Stimulated activated CD4-positive, alpha-beta T cell treated with anti-CD3 and anti-CD28 coated beads, Interleukin-12 subunit alpha, Interleukin-12 subunit beta, amount 100 ng/mL, for 48 hours (primary cell): ENCODE results near the gene TSPAN18.
A peak's percentile ranks its signal among the peaks of the same experiment; 100 is the strongest.

Source experiments
- DNase-seq, 3 donors: peaks; one replicate each; pipeline ENCODE4 v3.0.0-alpha.2; 2020; ENCODE audit warnings: low read depth in 2 of 3, low spot score in 1 of 3

TSPAN18 gene

DNA sequence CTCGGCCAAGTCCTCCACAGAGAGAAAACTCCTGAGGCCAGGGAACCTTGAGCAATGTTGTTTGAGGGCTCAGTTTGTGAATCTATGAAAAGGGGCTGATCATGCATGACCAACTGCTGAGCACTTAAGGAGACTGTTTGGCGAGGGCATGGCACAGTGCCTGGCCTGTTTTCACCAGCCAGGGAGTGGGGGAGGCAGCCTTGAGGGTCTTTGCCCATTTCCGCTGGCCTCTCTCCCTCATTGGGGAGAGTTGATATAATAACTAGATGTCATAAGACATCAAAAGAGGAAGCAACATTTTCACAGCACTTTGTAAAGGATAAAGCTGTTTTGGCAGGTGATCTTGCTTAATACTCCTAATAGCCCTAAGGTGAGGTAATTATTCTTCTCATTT is 113.3 kb downstream of the TSPAN18 start:
- DNase-seq: no peak

DNA sequence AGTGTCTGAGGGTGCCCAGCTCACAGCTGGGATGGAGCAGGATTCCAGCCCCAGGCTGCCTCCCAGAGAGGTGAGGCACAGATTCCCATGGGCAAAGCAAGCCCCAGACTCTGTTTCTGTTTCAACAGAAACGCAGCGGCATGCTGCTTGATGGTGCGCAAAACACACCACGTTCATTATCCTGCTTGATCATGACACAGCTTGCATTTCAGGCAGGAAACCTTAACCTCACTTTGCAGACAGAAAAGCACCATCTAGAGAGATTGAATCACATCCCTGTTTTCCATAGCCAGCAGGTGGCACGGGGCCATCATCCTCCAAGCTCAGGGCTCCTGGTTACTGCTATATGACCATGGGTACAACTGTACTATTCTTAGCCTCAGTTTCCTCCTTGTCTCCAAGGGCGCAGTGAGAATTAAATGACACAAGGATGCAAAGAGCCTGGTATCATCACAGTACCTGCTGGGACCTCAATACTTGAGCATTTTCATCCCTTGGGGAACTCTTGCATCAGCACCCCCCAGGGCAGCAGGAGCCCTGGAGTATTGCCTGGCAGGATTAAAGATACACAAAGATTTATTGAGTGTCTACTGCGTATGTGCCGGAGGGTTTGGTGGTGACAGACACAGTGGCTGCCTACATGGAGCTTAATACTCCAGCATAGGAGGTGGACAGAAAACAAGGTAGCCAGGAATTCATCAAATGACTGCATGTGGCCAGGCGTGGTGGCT is 113.9 kb downstream of the TSPAN18 start:
- DNase-seq: no peak

DNA sequence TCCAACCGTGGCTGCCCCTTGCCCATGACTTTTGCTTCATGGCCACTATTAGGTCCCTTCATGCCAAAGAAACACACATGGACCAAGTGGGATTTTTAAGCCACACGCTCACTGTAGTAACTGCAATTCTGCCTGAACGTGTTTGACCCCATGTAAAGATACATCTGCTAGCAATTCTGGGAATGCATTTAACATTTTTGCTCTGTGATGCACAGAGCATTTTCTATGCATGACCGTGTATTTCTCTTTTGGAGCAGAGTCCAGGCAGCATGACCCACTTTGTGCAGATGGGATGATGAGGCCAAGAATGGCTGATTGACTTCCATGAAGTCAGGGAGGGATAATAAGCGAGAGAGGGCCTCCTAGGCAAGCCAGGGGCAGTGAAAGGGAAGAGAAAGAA is 115.5 kb downstream of the TSPAN18 start:
- no peak for DNase-seq

DNA sequence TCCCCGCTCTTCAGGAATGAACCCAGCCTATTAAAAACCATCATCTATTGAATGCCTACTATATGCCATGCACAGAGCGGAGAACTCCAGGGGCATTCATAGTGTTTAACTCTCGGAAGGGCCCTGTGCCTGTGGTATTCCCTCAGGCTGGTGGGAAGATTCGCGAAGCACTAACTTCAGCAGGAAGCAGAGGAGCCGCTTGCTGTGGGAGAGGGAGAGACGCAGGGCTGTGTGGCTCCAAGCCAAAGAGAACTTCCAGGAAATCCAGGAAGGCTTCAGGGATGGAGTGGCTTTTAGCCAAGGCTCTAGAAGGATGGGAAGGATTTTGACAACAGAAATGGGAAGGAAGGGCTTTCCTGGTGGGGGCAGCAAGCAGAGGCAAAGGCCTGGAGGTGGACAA is 120.1 kb downstream of the TSPAN18 start:
- DNase-seq: no peak

DNA sequence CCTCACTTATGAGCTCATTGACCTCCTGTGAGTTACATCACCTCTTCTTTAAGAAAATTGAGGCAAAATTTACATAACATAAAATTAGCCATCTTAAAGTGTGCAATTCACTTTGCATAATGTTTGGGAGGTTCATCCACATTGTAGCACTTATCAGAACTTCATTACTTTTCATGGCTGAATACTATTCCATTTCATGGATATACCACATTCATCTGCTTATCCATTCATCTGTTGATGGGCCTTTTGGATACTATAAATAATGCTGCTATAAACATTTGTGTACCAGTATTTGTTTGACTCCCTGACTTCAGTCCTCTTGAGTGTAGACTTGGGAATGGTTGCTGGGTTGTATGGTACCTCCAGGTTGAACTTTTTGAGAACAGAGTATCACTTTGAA is 120.6 kb downstream of the TSPAN18 start:
- no peak for DNase-seq

DNA sequence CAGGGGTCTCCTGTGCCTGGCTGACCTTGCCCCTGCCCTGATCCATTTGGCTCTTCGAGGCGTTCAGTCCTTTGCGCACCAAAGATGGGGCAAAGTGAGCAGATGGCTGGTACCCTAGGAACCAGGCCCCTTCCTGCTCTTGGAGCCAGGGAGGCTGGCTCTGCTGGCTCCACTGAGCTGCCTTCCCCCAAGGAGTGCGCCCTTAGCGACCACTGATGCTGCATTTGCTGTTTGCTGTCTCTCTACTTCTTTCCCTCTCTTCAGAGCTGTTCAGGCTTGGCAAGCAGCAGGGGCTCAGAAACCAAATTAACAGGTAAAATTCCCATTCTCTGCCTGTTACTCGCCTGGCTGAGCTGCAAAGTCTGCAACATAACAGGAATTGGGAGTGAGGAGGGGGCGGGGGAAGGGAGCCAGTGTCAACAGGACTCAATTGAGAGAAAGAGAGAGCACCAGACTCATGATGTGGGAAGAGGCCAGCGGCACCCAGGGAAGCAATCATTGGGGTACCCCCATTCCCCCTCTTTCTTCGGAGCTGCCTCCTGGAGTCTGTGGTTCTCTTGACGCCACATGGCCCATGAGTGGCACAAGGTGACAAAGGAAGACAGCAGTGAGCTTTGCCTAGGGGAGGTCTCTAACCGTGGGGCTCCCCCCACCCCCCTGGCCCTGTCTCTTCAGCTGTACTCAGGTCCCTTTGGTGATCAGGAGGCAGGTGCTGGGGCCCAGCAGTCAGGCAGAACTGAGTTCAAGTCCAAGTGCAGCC is 121.6 kb downstream of the TSPAN18 start:
- DNase-seq: no peak

DNA sequence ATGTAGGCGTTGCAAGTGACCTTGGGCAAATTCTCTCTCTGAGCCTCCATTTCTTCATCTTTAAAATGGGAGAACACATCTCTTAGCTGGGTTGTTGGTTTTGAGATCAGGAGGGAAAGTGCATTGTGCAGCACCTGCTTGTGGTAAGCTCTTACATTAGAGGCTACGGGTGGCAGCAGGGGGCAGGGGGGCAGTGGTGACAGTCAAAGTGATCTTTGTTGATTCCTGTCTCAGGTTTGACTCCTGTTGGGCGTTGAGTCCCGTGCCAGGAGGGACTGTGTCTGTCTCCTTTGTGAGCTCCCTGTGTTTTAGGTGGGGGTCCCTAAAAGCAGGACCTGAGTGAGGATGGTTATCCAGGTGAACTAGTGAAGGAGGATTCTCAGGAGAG is 122.2 kb downstream of the TSPAN18 start:
- DNase-seq: no peak

DNA sequence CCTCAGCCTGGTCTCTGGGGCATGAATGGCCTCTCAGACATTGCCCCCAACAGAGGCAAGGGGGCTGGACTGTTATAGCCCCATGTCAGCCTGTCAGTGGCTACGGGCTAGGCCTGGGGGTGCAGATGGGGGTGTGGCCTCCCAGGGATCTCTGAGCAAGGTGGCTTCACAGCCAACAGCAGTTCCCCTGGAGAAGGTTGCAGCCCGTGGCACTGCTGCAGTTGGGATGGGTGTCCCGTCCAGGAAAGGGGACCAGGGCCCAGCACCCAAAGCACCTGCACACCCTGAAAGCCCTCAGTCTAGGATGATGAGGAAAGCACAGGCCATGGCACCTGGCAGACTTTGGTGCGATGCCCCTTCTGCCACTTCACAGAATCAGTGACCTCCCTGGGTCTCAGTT is 122.7 kb downstream of the TSPAN18 start:
- DNase-seq: no peak

DNA sequence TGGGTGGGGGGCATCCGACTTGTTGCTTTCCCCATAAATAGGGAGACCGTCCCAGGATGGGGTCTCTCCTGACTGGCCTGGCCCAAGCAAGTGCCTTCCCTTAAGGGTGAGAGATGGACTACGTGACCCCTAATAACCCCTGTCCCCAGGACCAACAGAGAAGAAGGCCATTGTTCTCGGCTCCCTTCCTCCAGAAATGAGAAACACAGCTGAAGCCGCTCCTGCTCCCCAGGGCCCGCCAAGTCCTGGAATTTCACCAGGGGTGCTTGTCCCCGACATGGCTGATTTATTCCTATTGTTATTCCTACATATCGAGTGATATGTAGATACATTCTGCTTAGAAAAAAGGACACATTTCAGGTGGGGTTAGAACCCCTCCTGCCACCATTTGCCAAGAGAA is 123.2 kb downstream of the TSPAN18 start:
- no peak for DNase-seq

DNA sequence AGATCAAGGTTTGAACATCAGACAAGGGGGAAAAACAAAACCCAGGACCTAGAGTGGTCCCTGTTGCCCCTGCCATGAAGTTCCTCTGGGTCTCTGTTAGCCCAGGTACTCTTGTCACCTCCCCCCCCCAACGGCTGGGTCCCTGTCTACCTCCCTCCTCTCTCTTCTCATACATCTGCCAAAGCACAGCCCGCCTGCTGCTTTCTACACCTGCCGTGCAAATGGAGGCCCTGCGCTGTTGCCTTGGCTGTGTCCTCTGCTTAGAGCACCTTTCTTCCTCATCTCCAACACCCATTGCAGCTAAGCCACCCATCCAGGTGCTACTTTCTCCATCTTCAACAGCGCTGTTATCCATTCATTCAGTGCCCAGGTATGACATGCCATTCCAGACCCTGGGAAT is 124.7 kb downstream of the TSPAN18 start:
- no peak for DNase-seq

DNA sequence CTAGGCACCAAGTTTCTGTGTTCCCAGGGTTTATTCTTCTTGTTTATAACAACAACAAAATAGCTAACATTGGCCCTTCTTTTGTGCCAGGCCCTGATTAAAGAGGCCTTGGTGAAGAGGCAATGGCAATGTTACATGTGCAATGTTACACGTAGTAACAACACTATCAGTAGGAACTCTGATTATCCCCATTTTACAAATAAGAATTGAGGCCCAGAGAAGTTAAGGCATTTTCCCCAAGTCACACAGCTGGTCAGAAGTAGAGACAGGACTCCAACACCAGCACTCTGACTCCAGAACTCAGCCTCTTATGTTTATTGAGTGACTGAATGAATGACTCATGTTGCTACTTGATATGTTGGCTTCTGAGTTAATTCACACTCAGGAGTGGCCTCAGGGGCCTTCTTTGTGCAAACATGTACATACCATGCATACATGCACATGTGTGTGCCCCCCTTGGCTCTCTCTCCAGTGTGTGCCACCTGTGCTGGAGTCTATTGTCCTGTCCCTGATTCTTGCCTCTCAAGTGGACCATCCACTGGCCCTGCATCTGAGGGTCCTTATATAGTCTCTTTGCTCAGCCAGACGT is 125.5 kb downstream of the TSPAN18 start:
- no peak for DNase-seq

DNA sequence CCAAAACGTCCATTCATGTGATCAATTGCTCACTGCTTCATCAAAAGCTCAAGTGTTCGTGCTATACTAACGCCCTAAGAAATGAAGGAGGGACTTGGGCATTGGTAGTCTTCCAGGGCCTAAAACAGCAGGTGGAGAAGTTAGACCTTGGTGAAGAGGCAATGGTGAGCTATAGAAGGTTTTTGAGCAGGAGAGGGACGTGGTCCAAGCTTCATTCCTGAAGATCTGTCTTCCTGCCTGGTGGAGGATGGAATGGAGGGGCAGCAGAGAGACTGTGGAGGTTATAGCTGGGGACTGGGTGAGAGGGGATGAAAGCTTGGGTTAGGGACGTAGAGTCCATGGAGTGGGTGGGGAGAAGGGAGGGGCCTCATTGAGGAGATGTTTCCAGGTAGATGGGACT is 126.2 kb downstream of the TSPAN18 start:
- DNase-seq: no peak

DNA sequence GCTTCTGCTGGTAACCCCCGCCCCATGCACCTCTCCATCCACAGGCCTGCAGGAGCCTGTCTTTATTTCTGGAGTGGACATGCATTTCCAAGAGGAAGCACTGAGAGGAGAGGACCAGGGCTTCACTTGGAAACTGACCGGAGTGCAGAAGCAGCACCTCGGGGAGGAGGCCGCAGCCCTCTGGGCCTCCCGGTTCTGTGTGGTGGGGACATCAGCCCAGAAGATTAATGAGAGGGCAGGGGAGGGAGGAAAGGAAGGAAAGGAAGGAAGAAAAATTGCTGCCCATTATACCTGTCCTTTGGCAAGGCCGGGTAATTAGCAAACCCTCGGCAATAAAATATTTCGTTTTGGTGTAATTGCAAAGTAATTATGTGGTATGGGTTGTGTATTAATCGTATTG is 126.9 kb downstream of the TSPAN18 start:
- DNase-seq: no peak

DNA sequence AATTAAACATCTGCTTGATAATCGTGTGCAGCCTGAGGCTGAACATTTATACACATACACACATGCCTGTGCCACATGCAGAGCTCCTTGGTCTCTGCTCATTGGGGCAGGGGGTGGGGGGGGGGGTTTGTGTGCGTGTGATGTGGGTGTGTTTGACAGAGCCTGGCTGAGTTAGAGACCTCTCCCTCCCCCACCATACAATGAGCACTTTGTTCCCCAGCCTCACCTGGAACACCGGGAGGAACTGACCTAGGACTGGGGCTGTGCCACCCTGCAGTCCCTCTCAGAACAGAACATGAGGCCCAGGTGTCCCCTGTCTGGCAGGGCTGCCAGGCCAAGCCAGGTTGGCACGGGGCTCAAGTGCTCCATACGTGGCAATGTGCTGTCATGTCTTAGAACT is 127.3 kb downstream of the TSPAN18 start:
- DNase-seq: no peak

DNA sequence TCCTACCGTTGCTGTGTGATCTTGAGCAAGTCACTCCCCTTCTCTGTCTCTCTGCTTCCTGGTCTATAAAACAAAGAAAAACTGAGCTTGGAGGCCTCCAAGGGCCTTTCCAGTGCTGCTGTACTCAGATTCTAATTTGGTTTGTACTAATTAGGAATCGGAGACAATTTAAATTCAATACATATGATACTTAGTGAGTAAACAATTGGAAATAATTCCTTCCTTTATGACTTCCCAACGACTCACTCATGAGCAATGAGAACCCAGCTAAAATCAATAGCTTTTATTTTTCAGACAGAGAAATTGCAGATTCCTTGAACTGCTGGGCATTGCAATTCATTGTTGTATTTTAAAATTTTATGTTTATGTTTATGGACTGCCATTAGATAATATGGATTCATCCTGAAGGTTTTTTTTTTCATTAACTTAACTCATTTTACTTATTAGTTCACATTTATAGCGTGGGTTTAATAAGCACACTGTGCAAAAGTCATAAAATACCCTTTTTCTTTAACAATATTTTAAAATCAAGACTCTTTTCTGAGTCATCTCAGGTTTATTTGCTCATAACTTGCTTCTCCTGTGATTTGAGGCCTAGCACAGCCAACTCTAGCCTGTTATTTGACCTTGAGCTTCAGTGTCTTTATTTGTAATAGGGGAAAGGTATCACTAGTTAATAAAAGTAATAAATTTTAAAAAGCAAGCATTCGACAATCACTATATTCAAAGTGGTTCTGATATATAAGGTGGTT is 128.2 kb downstream of the TSPAN18 start:
- no peak for DNase-seq

DNA sequence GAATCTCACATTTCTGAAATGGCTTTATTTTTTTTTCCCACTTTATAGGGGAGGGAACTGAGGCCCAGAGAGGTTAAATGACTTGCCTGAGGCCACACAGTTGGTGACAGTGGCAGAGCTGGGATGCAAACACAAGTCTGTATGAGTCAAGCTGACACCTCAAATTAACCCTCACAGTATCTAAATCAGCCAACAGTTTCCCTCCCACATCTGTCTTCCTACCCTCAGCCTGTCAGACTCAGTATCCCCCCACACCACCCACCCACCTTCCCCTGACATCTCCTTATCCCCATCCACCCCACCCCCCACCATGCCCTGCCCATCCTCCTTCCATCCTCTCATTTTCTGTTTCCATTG is 128.7 kb downstream of the TSPAN18 start:
- DNase-seq: peak; percentile 19 to 21 (median 21)

DNA sequence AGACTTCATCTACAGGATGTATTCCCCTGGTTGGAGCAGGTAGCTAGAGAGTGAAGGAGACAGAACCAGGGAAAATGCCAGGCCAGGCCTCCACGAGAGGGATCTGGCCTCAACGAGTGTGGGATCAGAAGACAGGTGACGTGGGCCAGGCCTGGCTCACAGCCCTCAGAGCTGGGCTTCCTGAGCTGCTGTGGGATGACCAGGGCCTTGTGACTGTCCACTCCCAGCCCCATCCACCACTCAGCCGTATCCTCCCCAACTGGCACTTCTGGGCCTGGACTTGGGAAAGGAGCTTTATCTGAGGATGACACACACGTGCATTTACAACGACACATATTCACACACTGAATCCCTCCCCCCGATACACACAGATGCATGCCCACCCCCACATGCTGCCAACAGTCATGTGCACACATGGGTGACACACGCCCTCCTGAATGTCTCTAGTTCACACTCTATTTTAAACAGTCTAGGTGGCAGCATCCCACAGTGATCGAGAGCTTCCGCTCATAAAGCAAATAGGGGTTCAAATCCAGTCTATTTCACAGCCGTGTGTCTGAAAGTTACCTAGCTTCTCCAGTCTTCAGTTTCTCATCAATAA is 130.8 kb downstream of the TSPAN18 start:
- DNase-seq: no peak

DNA sequence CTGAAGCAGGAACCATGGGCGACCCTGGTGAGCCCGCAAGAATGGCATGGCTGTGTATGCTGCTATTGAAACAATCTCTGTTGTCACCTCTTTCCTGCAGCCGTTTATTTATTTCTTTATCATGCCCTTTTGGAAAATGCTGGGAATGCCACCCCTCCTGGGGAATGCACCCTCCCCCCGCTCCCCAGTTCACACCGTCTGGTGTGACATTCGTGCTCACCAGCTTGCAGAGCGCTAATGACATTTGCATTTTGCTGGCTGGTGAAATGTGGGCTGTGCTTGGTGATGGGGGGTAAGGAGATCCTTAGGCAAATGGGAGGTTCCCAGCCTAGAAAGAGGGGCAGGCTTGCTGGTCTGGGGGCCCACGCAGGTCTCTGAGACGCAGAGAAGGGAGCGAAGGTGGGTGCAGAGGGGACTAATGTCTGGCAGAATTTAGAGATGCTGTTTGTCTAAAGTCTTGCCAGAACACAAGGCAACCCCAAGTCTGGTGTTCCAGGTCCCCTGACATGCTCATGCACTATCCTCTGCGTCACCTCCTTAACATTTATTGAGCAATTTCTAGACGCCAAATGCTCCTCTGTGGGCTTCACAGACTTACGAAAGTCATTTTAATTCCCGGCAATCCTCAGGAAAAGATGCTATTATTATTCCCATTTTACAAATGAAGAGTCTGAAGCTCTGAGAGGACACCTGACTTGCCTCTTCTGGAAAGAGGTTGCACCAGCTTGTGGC is 132.2 kb downstream of the TSPAN18 start:
- no peak for DNase-seq

DNA sequence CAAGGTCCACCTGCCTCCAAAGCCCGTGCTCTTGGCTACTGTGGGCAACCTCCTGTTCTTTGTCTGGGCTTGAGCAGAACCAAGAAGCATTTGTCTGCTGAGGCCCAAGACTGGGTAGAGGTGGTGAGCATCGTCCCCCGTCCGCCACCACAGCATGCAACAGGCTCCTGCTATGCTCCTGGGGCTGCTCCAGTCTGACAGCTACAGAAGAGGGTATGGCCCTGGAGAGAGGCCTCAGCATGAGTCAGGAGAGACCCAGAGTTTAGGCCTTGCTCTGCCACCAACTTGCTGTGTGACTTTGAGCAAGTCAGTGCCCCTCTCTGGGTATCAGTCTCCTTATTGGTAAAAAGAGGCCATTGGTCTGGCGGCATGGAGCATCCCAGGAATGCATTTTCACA is 132.8 kb downstream of the TSPAN18 start:
- no peak for DNase-seq

DNA sequence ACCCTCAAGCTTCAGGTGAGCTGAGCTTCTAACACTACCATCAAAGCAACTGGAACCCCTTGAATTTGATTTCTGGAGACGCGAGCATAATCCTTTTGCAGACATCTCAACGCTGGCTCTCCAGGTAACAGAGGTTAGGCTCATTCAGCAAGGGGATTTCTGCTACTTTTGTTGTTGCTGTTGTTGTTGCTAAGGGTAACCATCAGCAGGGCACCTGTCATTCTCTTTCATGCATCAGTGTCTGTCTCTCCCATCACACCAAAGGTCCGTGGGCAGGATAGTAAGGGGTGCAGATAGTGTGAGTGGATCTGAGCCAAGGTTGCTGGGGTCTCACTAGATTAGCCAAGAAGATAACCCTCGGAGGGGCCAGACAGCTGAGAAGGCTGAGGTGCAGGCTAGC is 133.6 kb downstream of the TSPAN18 start:
- DNase-seq: no peak
